Measurements from ENCODE around the gene SNX27.
"Not testable (repeated sequence)": the region's sequence is repeated elsewhere in the genome, so short reads cannot be mapped to it uniquely, and the experiment has no call there.

The SNX27 gene

GRCh38 chr1:151602550-151602949 is 9.3 kb upstream of the SNX27 start:
- not testable (repeated sequence) for DNase-seq (ENCODE audit: low spot score); H3K18ac ChIP-seq (ENCODE audit: low read length); H2AK5ac ChIP-seq (ENCODE audit: low read depth, low read length); H3K4me3 ChIP-seq (ENCODE audit: low read length in 2 of 2); H3K79me1 ChIP-seq (ENCODE audit: low read depth, low read length); H2BK15ac ChIP-seq (ENCODE audit: low read length); H3K4me1 ChIP-seq (ENCODE audit: control insufficient read depth in 2 of 2, insufficient read depth in 1 of 2, low read depth in 1 of 2, low read length in 2 of 2); H3K36me3 ChIP-seq (replicated peaks in 1 of 2; ENCODE audit: control insufficient read depth in 2 of 2, insufficient read depth in 2 of 2, low read length in 2 of 2); H2BK5ac ChIP-seq (ENCODE audit: low read length); H2BK12ac ChIP-seq (ENCODE audit: low read length); H2AFZ ChIP-seq (ENCODE audit: low read length); H3K27ac ChIP-seq (replicated peaks; ENCODE audit: low read length); H3K27me3 ChIP-seq (ENCODE audit: control insufficient read depth in 3 of 3, insufficient read depth in 3 of 3, low read depth in 1 of 3, low read length in 3 of 3); H3K9me3 ChIP-seq (replicated peaks in 1 of 2; ENCODE audit: control insufficient read depth in 2 of 2, insufficient read depth in 1 of 2, low read depth in 1 of 2, low read length in 2 of 2); H4K8ac ChIP-seq (ENCODE audit: low read depth, low read length); H3K23ac ChIP-seq (ENCODE audit: low read depth, low read length, poor library complexity); H3K4ac ChIP-seq (ENCODE audit: low read length); H3K4me2 ChIP-seq (ENCODE audit: insufficient read depth, low read length, poor library complexity, severe bottlenecking); H3K14ac ChIP-seq (ENCODE audit: low read length); H2BK120ac ChIP-seq (ENCODE audit: low read depth, low read length); H3K9ac ChIP-seq (ENCODE audit: low read depth, low read length, poor library complexity); H4K91ac ChIP-seq (ENCODE audit: low read depth, low read length, poor library complexity)
- WGBS, 2 donors (ENCODE audit: extremely low coverage in 2 of 2, insufficient read length in 2 of 2, insufficient replicate concordance in 1 of 2), result no CpG with 5 or more reads among the region's 5 CpGs

GRCh38 chr1:151604291-151604690 is 7.6 kb upstream of the SNX27 start:
- Histone ChIP-seq H3K27me3 (ENCODE audit: control insufficient read depth in 3 of 3, insufficient read depth in 3 of 3, low read depth in 1 of 3, low read length in 3 of 3) (no peaks in the 10 kb centered on the region), H3K36me3 (replicated peaks in 1 of 2; ENCODE audit: control insufficient read depth in 2 of 2, insufficient read depth in 2 of 2, low read length in 2 of 2) (no peaks in the 10 kb centered on the region), H3K27ac (replicated peaks; ENCODE audit: low read length) (no peak overlapping the region), H2BK15ac (ENCODE audit: low read length) (no peak overlapping the region), H2AFZ (ENCODE audit: low read length) (no peak overlapping the region), H4K8ac (ENCODE audit: low read depth, low read length) (no peak overlapping the region), H3K23ac (ENCODE audit: low read depth, low read length, poor library complexity) (no peak overlapping the region), H2AK5ac (ENCODE audit: low read depth, low read length) (no peak overlapping the region), H2BK5ac (ENCODE audit: low read length) (no peak overlapping the region), H3K4me2 (ENCODE audit: insufficient read depth, low read length, poor library complexity, severe bottlenecking) (no peak overlapping the region), H3K18ac (ENCODE audit: low read length) (no peak overlapping the region), H3K9me3 (replicated peaks in 1 of 2; ENCODE audit: control insufficient read depth in 2 of 2, insufficient read depth in 1 of 2, low read depth in 1 of 2, low read length in 2 of 2) (no peaks in the 10 kb centered on the region), H2BK12ac (ENCODE audit: low read length) (no peak overlapping the region), H3K4me3 (ENCODE audit: low read length in 2 of 2) (no peak overlapping the region), H3K79me1 (ENCODE audit: low read depth, low read length) (no peaks in the 10 kb centered on the region), H3K4ac (ENCODE audit: low read length) (no peak overlapping the region), H3K9ac (ENCODE audit: low read depth, low read length, poor library complexity) (no peak overlapping the region), H2BK120ac (ENCODE audit: low read depth, low read length) (no peak overlapping the region), H4K91ac (ENCODE audit: low read depth, low read length, poor library complexity) (no peak overlapping the region), H3K14ac (ENCODE audit: low read length) (no peak overlapping the region), H3K4me1 (ENCODE audit: control insufficient read depth in 2 of 2, insufficient read depth in 1 of 2, low read depth in 1 of 2, low read length in 2 of 2) (peaks cover 0 to 4% of the 10 kb centered on the region in 2 donors)
- no CpG with 5 or more reads among the region's 2 CpGs for WGBS, 2 donors (ENCODE audit: extremely low coverage in 2 of 2, insufficient read length in 2 of 2, insufficient replicate concordance in 1 of 2)
- DNase-seq (ENCODE audit: low spot score), result no peak

DNA sequence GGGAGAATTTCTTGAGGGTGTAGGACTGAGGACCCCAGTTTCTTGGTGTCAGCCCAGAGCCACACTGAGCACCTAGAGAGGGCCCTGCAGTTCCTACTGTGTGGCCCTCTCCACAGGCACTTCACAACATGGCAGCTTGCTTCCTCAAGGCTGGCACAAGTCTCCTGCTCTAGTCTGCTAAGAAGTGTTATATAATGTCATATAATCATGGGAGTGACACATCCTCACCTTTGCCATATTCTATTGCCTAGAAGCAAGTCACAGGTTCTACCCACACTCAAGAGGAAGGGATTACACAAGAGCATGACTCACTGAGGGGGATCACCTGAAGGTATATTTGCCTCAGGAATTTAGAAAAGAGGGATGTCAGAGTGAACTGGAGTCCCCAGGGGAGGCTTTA is 5.5 kb upstream of the SNX27 start:
- Histone ChIP-seq H3K4ac (ENCODE audit: low read length) (no peak overlapping the region), H3K4me2 (ENCODE audit: insufficient read depth, low read length, poor library complexity, severe bottlenecking) (no peak overlapping the region), H2BK15ac (ENCODE audit: low read length) (no peak overlapping the region), H2BK12ac (ENCODE audit: low read length) (no peak overlapping the region), H2BK5ac (ENCODE audit: low read length) (no peak overlapping the region), H3K27ac (replicated peaks; ENCODE audit: low read length) (no peak overlapping the region), H4K91ac (ENCODE audit: low read depth, low read length, poor library complexity) (no peak overlapping the region), H3K36me3 (replicated peaks in 1 of 2; ENCODE audit: control insufficient read depth in 2 of 2, insufficient read depth in 2 of 2, low read length in 2 of 2) (no peaks in the 10 kb centered on the region), H3K18ac (ENCODE audit: low read length) (no peak overlapping the region), H3K27me3 (ENCODE audit: control insufficient read depth in 3 of 3, insufficient read depth in 3 of 3, low read depth in 1 of 3, low read length in 3 of 3) (no peaks in the 10 kb centered on the region), H3K23ac (ENCODE audit: low read depth, low read length, poor library complexity) (no peak overlapping the region), H4K8ac (ENCODE audit: low read depth, low read length) (no peak overlapping the region), H3K4me1 (ENCODE audit: control insufficient read depth in 2 of 2, insufficient read depth in 1 of 2, low read depth in 1 of 2, low read length in 2 of 2) (peaks cover 0 to 4% of the 10 kb centered on the region in 2 donors), H3K9ac (ENCODE audit: low read depth, low read length, poor library complexity) (no peak overlapping the region), H3K9me3 (replicated peaks in 1 of 2; ENCODE audit: control insufficient read depth in 2 of 2, insufficient read depth in 1 of 2, low read depth in 1 of 2, low read length in 2 of 2) (no peaks in the 10 kb centered on the region), H2AFZ (ENCODE audit: low read length) (no peak overlapping the region), H2AK5ac (ENCODE audit: low read depth, low read length) (no peak overlapping the region), H3K79me1 (ENCODE audit: low read depth, low read length) (no peaks in the 10 kb centered on the region), H3K4me3 (ENCODE audit: low read length in 2 of 2) (no peak overlapping the region), H3K14ac (ENCODE audit: low read length) (no peak overlapping the region), H2BK120ac (ENCODE audit: low read depth, low read length) (no peak overlapping the region)
- no peak for DNase-seq (ENCODE audit: low spot score)

- no peak overlapping the region for H3K9ac ChIP-seq (ENCODE audit: low read depth, low read length, poor library complexity)
- no peak overlapping the region for H3K4ac ChIP-seq (ENCODE audit: low read length)
- H3K27ac ChIP-seq (replicated peaks; ENCODE audit: low read length), result no peak overlapping the region
- no peak overlapping the region for H3K18ac ChIP-seq (ENCODE audit: low read length)
- no peak overlapping the region for H2AFZ ChIP-seq (ENCODE audit: low read length)
- WGBS, 2 donors (ENCODE audit: extremely low coverage in 2 of 2, insufficient read length in 2 of 2, insufficient replicate concordance in 1 of 2), result no CpG with 5 or more reads among the region's 3 CpGs
- H3K4me3 ChIP-seq (ENCODE audit: low read length in 2 of 2), result no peak overlapping the region
- H2BK5ac ChIP-seq (ENCODE audit: low read length), result no peak overlapping the region
- DNase-seq (ENCODE audit: low spot score), result no peak
- peaks cover 0 to 4% of the 10 kb centered on the region in 2 donors for H3K4me1 ChIP-seq (ENCODE audit: control insufficient read depth in 2 of 2, insufficient read depth in 1 of 2, low read depth in 1 of 2, low read length in 2 of 2)
- no peaks in the 10 kb centered on the region for H3K9me3 ChIP-seq (replicated peaks in 1 of 2; ENCODE audit: control insufficient read depth in 2 of 2, insufficient read depth in 1 of 2, low read depth in 1 of 2, low read length in 2 of 2)
- no peak overlapping the region for H2BK120ac ChIP-seq (ENCODE audit: low read depth, low read length)
- H3K23ac ChIP-seq (ENCODE audit: low read depth, low read length, poor library complexity), result no peak overlapping the region
- no peaks in the 10 kb centered on the region for H3K79me1 ChIP-seq (ENCODE audit: low read depth, low read length)
- no peak overlapping the region for H2BK15ac ChIP-seq (ENCODE audit: low read length)
- H3K36me3 ChIP-seq (replicated peaks in 1 of 2; ENCODE audit: control insufficient read depth in 2 of 2, insufficient read depth in 2 of 2, low read length in 2 of 2), result no peaks in the 10 kb centered on the region
- no peak overlapping the region for H3K14ac ChIP-seq (ENCODE audit: low read length)
- H2BK12ac ChIP-seq (ENCODE audit: low read length), result no peak overlapping the region
- H3K27me3 ChIP-seq (ENCODE audit: control insufficient read depth in 3 of 3, insufficient read depth in 3 of 3, low read depth in 1 of 3, low read length in 3 of 3), result no peaks in the 10 kb centered on the region
- H4K8ac ChIP-seq (ENCODE audit: low read depth, low read length), result no peak overlapping the region
- H2AK5ac ChIP-seq (ENCODE audit: low read depth, low read length), result no peak overlapping the region
- H4K91ac ChIP-seq (ENCODE audit: low read depth, low read length, poor library complexity), result no peak overlapping the region
- H3K4me2 ChIP-seq (ENCODE audit: insufficient read depth, low read length, poor library complexity, severe bottlenecking), result no peak overlapping the region
Measured at GRCh38 chr1:151606857-151607256, 5.0 kb upstream of the SNX27 start.

Measured in neuronal stem cell (in vitro differentiated cells).